Measurements from ENCODE around the gene LRRC38.

The LRRC38 gene

GRCh38 chr1:13517193-13517812 lies 3.5 kb upstream of the LRRC38 start:
- FAIRE-seq (no peak), DNase-seq (ENCODE audit: insufficient read length, low spot score) (no peak)

- FAIRE-seq: no peak
- DNase-seq (ENCODE audit: insufficient read length, low spot score): no peak
Measured at GRCh38 chr1:13516606-13517005, 2.8 kb upstream of the LRRC38 start.

DNA sequence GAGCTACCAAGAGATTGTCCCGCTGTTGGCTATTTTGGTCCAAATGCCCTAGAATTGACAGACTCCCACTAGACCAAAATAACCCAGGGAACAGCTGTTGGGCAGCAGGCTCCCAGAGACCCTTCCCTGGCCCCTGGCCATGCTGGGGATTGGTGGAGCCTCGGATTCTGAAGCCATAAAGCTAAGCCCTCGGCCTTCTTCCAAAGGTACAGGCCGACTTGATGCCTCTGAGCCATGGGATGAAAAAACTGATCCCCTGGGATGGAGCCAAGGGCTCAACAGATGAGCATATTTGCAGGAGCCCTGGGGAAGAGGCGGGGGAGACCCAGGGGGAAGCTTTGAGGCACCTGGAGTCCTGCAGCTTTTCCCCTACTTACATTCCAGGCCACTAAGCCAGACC lies 1.0 kb upstream of the LRRC38 start:
- FAIRE-seq: no peak

GRCh38 chr1:13513063-13513894 lies 524 bp downstream of the LRRC38 start:
- DNase-seq (ENCODE audit: insufficient read length, low spot score) (no peak), FAIRE-seq (no peak)

More for the DNA sequence above, 1.0 kb upstream of the LRRC38 start:
- no peak for DNase-seq (ENCODE audit: insufficient read length, low spot score)

DNA sequence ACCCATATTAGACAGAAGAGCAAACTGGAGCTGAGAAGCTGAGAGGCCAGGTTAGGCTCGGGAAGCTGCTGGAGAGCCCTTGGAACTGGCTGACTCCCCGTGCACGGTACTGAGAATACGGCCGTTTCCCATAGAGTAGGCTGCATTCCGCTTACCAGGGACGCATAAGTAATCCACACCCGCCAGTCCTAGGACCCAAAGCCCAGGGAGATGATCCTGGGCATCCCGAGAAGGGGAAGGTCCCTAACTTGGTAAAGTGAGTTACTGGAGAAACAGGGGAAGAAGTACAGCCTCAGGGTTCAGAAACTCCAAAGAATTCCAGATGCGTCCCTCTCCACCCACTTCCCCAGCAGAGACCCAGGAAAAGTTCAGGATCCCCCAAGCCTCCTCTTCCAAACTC lies 1.3 kb downstream of the LRRC38 start:
- FAIRE-seq: no peak
- DNase-seq (ENCODE audit: insufficient read length, low spot score): no peak

GRCh38 chr1:13510499-13510898 lies 3.3 kb downstream of the LRRC38 start:
- DNase-seq (ENCODE audit: insufficient read length, low spot score): no peak
- no peak for FAIRE-seq

GRCh38 chr1:13507075-13507474 lies 6.7 kb downstream of the LRRC38 start:
- DNase-seq (ENCODE audit: insufficient read length, low spot score) (no peak), FAIRE-seq (no peak)

GRCh38 chr1:13505020-13505419 lies 8.8 kb downstream of the LRRC38 start:
- DNase-seq (ENCODE audit: insufficient read length, low spot score) (no peak), FAIRE-seq (no peak)

GRCh38 chr1:13500806-13501205 lies 13.0 kb downstream of the LRRC38 start:
- DNase-seq (ENCODE audit: insufficient read length, low spot score) (no peak), FAIRE-seq (no peak)

GRCh38 chr1:13499422-13499821 lies 14.4 kb downstream of the LRRC38 start:
- no peak for FAIRE-seq
- no peak for DNase-seq (ENCODE audit: insufficient read length, low spot score)

DNA sequence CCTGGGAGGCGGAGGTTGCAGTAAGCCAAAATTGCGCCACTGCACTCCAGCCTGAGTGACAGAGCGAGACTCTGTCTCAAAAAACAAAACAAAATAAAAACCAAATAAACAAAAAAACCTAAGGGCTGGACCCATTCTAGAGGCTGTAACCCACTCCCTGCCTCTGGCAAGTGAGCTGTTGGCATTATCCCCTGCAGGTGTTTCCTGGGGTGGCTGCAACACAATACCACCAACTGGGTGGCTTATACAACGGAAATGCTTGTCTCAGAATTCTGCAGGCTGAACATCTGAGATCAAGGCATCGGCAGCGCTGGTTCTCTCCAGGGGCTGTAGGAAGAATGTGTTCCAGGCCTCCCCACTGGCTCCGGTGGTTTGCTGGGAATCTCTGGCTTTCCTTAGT lies 15.2 kb downstream of the LRRC38 start:
- DNase-seq (ENCODE audit: insufficient read length, low spot score): no peak
- FAIRE-seq: no peak

GRCh38 chr1:13495186-13495585 lies 18.6 kb downstream of the LRRC38 start:
- FAIRE-seq (no peak), DNase-seq (ENCODE audit: insufficient read length, low spot score) (no peak)

DNA sequence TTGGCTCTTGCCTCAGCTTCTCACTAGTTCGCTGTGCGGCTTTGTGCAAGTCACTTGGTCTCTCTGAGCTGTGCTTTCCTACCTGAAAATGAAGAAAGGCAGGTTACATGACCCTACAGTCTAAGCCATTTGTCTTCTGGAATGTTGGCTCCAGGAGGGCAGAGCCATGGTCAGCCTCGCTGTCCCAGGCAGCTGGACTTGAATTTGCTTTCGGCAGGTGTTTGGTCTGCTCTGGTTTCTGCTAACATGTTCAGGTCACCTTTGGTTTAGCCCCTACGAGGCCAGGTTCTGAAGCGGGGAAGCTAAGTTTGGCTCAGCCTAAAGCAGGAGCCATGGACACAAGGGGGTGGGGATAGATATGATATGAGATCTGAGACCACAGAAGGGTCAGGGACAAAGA lies 19.1 kb downstream of the LRRC38 start:
- no peak for DNase-seq (ENCODE audit: insufficient read length, low spot score)
- no peak for FAIRE-seq

- no peak for FAIRE-seq
- DNase-seq (ENCODE audit: insufficient read length, low spot score): no peak
Measured at GRCh38 chr1:13494025-13494424, 19.8 kb downstream of the LRRC38 start.

- no peak for FAIRE-seq
- no peak for DNase-seq (ENCODE audit: insufficient read length, low spot score)
Measured at GRCh38 chr1:13492711-13493110, 21.1 kb downstream of the LRRC38 start.

DNA sequence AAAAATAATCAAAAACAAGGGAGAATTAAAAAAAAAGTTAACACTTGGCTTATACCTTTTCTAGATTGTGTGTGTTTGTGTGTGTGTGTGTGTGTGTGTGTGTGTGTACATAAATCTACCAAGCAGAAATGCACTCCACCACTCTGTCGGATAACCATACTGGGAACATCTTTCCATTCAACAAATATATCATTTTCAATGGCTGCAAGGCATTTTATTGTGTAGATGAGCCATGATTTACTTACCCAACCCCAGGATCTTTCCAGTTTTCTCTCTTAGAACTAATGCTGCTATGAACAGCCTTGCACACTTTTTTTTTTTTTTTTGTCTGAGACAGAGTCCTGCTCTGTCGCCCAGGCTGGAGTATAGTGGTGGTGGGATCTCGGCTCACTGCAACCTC lies 25.8 kb downstream of the LRRC38 start:
- FAIRE-seq (no peak), DNase-seq (ENCODE audit: insufficient read length, low spot score) (no peak)

GRCh38 chr1:13487143-13487868 lies 26.5 kb downstream of the LRRC38 start:
- DNase-seq (ENCODE audit: insufficient read length, low spot score) (no peak), FAIRE-seq (no peak)

DNA sequence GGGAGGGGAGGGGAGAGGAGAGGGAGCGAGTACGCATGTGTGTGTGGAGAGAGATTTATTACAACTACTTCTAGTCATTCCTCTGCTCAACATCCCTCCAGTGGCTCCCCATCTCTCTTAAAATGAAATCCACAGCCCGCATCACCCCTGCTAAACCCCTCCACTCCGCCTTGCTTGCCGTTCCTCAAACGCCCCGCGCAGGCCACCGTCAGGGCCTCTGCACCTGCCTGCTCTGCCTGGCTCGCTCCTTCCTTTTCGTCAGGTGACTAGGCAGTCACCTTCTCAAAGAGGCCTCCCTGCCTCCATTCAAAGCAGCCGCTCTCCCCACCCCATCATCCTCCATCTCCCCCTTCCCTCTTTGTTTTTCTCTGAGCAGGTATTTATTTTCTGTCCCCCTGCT lies 29.9 kb downstream of the LRRC38 start:
- FAIRE-seq: no peak

GRCh38 chr1:13482600-13482999 lies 31.2 kb downstream of the LRRC38 start:
- FAIRE-seq: no peak
- no peak for DNase-seq (ENCODE audit: insufficient read length, low spot score)

More for the DNA sequence above, 29.9 kb downstream of the LRRC38 start:
- no peak for DNase-seq (ENCODE audit: insufficient read length, low spot score)

GRCh38 chr1:13479171-13479856 lies 34.5 kb downstream of the LRRC38 start:
- FAIRE-seq: no peak

GRCh38 chr1:13478692-13479091 lies 35.1 kb downstream of the LRRC38 start:
- DNase-seq (ENCODE audit: insufficient read length, low spot score) (no peak), FAIRE-seq (no peak)

More at GRCh38 chr1:13479171-13479856, 34.5 kb downstream of the LRRC38 start:
- no peak for DNase-seq (ENCODE audit: insufficient read length, low spot score)
